Anterior cingulate cortex (tissue), 58 donors: ENCODE measurements around the gene SLC22A17.

ENCODE experiments used
- DNase-seq, 58 donors: peaks; one replicate each; lab custom pipeline; 2025; lab: John Stamatoyannopoulos, UW

The SLC22A17 gene

DNA sequence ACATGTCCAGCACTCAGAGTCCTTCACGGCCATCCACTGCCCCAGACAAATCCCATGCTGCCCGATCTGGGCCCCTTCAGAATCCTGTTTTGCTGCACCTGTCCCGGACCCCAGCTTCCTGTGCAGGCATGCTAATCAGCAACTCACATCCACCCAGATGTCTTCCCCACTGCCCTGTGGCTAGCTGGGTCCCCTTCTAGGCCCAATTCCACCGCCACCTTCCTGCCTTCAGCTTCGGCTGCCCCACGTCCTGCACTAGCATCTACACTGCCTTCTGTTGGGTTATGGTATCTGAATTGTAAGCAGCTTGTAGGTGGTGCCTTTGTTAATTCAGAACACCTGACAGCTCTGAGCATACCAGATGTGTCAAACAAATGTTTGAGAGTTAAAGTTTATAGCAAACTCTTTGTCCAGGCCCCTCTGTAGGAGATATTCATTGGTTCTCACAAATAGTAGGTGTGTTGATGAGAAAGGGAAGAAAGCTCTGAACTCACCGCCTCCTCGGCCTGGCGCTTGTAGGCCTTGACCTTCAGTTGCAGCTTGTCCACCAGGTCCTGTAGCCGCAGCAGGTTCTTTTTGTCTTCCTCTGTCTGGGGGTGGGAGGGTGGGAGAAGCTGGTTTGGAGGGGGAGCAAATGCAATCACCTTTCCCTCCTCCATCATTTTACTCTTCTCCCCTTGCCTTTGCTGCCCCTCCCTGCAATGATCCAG lies 30.2 kb upstream of the SLC22A17 start:
- DNase-seq, result no peak

DNA sequence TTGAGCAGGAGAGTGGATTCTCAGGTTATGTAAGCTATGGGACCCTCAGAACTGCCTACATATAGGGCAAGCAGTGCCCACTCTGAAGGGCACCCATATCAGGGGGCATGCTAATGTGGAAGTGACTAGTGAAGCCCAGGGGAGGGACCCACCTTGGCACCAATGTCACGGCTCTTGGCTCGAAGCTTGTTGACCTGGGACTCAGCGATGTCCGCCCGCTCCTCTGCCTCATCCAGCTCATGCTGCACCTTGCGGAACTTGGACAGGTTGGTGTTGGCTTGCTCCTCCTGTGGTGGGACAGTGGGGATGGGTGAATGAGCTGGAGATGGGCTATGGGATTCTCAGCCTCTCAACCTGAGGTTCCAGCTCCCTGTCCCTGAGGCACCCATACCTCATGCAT lies 29.6 kb upstream of the SLC22A17 start:
- DNase-seq, result no peak

DNA sequence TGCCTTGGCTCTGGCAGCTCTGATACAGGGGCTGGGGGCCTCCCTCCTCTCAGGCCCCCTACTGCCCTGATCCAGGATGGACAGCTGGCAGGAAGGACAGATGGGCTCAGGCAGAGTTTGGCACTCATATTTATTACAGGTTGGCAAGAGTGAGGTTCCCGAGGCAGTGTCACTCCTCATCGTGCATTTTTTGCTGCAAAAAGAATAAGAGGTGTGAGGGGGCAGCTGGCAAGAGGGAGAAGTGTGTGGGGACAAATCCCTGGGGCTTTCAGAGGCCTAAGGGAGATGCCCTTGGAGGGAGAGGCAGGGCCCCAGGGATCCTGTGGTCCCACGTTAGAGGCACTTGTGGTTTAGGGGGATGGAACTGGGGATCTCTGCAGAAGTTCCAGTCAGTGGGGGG lies 29.2 kb upstream of the SLC22A17 start:
- DNase-seq, result no peak

GRCh38 chr14:23380976-23381375 lies 28.3 kb upstream of the SLC22A17 start:
- DNase-seq, result no peak

DNA sequence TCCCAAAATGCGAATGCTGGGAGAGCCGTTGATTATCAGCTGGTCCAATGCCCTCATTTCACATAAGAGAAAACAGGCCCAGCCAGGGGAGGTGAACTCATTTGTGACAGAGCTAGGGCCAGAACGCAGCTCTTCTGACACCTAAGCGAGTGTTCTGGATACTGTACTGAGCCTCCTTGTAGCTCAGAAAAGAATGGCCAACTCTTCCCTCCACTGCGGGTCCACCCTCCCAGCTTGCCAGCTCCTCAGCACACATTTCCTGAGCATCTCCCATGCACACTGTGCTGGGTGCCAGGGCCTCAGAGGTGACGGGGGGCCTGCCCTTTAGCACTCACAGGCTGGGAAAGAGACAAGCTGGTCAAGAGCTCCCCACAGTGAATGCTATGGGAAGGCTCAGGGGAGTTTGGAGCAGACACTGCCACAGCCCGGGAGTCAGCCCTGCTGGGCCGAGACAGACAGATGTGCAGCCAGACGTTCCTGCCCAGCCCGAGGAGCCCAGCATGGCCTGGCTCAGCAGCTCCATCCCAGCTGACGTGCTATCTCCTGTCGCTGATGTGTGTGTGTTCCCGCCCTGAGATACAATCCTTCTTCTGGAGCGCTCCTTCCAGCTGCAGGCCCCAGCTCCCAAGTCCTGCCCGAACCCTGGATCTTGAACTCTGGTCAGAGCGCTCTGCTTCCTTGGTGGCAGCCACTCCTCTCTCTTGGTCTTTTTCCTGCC lies 27.7 kb upstream of the SLC22A17 start:
- peak in 10 of 58 donors; percentile 7 to 32 (median 18) for DNase-seq

DNA sequence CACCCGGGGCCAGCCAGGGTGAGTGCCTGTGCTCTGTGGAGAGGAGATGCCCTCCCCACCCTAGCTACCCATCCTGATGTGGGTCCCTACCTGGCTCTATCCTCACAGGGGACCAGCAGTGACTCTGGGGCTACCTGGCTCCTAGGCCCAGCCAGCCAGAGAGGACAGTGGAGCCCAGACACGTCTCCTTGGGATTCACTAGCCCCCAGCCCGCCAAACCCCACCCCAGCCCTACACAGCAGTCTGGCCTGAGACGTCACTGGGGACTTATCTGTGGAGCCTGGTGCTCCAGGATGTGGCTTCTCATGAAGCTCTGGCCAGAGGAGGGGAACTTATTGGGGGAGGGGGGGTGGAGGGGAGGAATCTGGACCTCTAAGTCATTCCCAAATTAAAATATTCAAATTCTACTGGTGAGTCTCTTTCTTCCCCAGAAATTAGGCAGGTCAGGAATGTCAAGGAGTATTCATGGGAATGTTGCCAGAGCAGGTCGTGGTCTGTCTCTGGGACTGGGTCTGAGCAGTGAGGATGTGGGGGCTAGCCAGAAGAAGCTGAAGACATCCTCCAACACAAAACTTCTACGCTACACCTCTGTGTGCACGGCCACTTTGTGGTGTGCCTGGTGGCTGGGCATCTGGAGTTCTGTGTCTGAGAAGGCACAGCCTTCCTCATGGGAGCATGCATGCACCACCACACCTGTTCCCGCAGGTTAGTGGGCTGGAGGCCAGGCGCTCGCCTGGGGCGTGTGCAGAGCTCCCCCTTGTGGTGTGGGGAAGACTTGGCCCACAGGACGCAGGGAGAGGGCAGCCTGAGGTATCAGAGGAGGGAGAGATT lies 26.9 kb upstream of the SLC22A17 start:
- DNase-seq, result peak in 22 of 58 donors; percentile 4 to 57 (median 26)

GRCh38 chr14:23378612-23379220 lies 26.0 kb upstream of the SLC22A17 start:
- no peak for DNase-seq

- peak in 1 of 58 donors; percentile 23 for DNase-seq
Observed at GRCh38 chr14:23377573-23378563, 25.2 kb upstream of the SLC22A17 start.

GRCh38 chr14:23377198-23377550 lies 24.5 kb upstream of the SLC22A17 start:
- DNase-seq, result peak in 4 of 58 donors; percentile 47 to 72 (median 56)

GRCh38 chr14:23376482-23377197 lies 24.0 kb upstream of the SLC22A17 start, which contains the start of gene CMTM5:
TSS of gene CMTM5 (plus strand) at chr14:23377046. CDS start at chr14:23377252, 206 bp downstream.
- peak; percentile 17 to 98 (median 90) for DNase-seq

DNA sequence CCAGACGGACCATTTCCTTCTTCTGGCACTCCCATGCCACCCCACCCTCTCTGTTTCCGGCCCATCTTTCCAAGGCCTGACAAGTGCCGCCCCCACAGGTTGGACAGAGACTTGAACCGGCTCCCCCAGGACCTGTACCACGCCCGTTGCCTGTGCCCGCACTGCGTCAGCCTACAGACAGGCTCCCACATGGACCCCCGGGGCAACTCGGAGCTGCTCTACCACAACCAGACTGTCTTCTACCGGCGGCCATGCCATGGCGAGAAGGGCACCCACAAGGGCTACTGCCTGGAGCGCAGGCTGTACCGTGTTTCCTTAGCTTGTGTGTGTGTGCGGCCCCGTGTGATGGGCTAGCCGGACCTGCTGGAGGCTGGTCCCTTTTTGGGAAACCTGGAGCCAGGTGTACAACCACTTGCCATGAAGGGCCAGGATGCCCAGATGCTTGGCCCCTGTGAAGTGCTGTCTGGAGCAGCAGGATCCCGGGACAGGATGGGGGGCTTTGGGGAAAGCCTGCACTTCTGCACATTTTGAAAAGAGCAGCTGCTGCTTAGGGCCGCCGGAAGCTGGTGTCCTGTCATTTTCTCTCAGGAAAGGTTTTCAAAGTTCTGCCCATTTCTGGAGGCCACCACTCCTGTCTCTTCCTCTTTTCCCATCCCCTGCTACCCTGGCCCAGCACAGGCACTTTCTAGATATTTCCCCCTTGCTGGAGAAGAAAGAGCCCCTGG lies 23.0 kb upstream of the SLC22A17 start:
- no peak for DNase-seq

GRCh38 chr14:23373041-23373440 lies 20.4 kb upstream of the SLC22A17 start:
- DNase-seq, result no peak

- no peak for DNase-seq
Observed at GRCh38 chr14:23372509-23372908, 19.8 kb upstream of the SLC22A17 start, which contains the start of gene IL25. TSS of gene IL25 (plus strand) at chr14:23372809.

GRCh38 chr14:23371865-23372264 lies 19.2 kb upstream of the SLC22A17 start:
- DNase-seq, result no peak

DNA sequence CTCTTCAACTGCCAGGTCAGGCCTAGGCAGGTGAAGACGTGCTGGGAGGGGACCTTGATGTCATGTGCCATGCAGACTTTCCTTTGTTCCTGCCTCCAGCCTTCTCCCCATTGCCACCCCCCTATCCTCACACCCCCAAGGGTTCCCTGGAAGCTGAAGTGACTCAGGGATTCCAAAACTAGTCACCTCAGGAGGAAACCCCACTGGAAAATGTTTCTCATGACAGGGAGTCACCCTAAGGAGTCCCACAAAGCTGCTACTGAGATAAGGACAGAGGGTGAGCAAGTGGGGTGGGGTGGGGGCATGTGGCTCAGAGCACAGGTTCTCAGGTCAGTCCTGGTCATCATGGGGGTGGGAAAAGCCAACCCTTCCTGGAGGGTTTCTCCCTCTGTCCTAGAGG lies 17.5 kb upstream of the SLC22A17 start:
- DNase-seq, result no peak

- DNase-seq, result peak in 52 of 58 donors; percentile 21 to 85 (median 64)
Observed at GRCh38 chr14:23366426-23366921, 13.8 kb upstream of the SLC22A17 start.

- DNase-seq, result peak in 39 of 58 donors; percentile 27 to 85 (median 70)
Observed at GRCh38 chr14:23365732-23366425, 13.2 kb upstream of the SLC22A17 start.
